ENCODE measurements around the gene MYO18A.

MYO18A gene

DNA sequence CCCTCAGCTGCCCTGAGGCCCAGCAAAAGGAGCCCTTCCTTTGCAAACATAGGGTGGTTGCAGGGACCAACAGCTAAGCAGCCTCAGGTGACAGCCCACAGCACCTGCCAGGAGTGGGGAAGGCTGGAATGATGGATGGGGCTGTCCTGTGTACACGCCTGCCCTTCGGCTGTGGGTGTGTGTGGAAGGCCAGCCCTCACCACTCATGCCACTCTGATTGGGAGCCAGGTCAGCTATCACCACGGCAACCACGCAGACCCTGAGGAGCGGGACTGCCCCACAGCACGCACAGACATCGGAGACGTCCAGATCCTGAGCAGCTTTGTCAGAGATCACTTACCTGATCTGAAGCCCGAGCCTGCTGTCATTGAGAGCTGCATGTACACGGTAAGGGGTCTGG lies 125.4 kb downstream of the MYO18A start:
- H3K4me3 ChIP-seq (ENCODE audit: low read depth, low read length) = no peak overlapping the region
- TF ChIP-seq, protein P1, sequence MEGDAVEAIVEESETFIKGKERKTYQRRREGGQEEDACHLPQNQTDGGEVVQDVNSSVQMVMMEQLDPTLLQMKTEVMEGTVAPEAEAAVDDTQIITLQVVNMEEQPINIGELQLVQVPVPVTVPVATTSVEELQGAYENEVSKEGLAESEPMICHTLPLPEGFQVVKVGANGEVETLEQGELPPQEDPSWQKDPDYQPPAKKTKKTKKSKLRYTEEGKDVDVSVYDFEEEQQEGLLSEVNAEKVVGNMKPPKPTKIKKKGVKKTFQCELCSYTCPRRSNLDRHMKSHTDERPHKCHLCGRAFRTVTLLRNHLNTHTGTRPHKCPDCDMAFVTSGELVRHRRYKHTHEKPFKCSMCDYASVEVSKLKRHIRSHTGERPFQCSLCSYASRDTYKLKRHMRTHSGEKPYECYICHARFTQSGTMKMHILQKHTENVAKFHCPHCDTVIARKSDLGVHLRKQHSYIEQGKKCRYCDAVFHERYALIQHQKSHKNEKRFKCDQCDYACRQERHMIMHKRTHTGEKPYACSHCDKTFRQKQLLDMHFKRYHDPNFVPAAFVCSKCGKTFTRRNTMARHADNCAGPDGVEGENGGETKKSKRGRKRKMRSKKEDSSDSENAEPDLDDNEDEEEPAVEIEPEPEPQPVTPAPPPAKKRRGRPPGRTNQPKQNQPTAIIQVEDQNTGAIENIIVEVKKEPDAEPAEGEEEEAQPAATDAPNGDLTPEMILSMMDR (conservative IDR thresholded peaks at IDR 0.05; ENCODE audit: low read depth, low read length) = no peak

DNA sequence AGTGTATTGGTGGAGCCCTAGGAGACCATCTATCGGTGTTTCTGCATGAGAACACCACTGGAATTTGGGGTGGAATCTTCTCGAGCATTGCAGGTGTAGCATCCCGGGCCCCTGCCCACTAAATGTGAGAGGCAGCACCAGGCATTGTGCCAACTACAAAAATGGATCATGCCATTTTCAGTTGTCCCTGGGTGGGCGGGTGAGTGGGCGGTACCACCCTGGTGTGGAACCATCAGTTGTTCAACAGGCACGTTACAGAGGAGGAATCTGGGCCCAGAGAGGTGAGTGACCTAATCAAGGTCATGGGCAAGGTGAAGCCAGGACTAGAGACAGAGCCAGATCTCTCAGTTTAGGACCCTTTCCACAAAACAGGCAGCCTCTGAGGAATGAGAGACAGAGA lies 128.5 kb downstream of the MYO18A start:
- no peak overlapping the region for H3K4me3 ChIP-seq (ENCODE audit: low read depth, low read length)
- TF ChIP-seq, protein P1 (conservative IDR thresholded peaks at IDR 0.05; ENCODE audit: low read depth, low read length) = no peak
- no peak for DNase-seq (ENCODE audit: low read depth)

More for the DNA sequence above, 125.4 kb downstream of the MYO18A start:
- no peak for DNase-seq (ENCODE audit: low read depth)

DNA sequence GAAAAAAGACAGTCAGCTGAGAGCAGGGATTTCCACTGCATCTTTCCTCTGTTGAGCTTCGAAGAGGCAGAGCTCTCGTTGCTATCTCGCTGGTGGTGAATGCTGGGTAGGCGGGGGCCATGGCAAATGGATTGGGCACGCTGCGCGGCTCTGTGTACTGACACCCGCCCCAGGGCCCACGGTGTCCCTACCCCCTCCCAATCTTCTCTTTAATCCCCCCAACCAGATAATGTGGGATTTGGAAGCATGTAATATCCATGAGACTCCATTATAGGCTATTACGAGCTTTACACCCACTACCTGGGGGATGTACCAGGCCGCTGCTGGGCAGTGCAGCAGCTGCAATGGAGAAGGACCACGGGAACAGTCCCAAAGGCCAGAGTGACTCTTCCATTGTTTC lies 129.0 kb downstream of the MYO18A start:
- no peak for DNase-seq (ENCODE audit: low read depth)
- H3K4me3 ChIP-seq (ENCODE audit: low read depth, low read length) = no peak overlapping the region
- TF ChIP-seq, protein P1 (conservative IDR thresholded peaks at IDR 0.05; ENCODE audit: low read depth, low read length) = no peak

DNA sequence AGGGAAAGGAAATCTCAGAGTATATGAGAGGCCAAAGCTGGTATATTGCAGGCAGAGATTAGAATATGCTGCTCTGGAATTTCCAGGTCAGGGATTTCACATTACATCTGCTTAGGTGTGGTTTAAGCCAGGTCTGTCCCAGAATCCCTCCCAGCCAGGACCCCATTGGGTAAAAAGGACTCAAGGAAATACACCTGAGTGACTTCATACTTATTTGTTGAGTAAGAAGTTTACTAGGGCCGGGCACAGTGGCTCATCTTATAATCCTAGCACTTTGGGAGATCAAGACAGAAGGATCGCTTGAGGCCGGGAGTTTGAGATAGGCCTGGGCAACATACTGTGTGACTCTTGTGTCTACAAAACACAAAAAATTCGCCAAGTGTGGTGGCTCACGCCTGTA lies 130.0 kb downstream of the MYO18A start:
- no peak for DNase-seq (ENCODE audit: low read depth)
- TF ChIP-seq, protein P1 (conservative IDR thresholded peaks at IDR 0.05; ENCODE audit: low read depth, low read length) = no peak
- H3K4me3 ChIP-seq (ENCODE audit: low read depth, low read length) = no peak overlapping the region

DNA sequence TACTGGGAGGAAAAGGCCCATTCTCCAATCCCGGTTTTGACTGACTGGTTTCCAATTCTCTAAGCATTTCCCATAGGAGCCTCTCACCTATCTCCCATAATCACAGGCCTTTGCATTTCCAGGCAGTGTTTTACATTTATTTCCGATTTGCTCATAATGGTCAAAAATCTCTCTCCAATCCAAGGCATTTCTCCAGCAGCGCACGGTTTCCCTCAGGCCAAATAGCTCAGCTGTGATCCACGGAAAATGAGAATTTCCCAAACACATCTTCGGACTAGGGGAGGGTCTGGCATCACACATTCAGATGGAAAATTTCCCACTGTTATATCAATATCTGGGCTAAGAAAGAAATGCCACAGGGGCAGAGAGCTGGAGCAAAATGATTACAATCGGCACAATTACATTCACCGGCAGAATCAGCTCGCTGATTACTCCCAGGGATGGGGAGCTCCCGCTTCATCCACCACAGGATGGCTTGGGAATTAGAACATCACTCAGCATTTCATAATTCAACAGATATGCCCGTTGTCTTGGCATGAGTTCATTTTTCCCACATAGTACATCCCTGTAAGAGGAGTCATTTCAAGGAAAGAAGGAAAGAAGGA lies 130.6 kb downstream of the MYO18A start:
- no peak for DNase-seq (ENCODE audit: low read depth)
- H3K4me3 ChIP-seq (ENCODE audit: low read depth, low read length) = no peak overlapping the region
- TF ChIP-seq, protein P1 (conservative IDR thresholded peaks at IDR 0.05; ENCODE audit: low read depth, low read length) = no peak

DNA sequence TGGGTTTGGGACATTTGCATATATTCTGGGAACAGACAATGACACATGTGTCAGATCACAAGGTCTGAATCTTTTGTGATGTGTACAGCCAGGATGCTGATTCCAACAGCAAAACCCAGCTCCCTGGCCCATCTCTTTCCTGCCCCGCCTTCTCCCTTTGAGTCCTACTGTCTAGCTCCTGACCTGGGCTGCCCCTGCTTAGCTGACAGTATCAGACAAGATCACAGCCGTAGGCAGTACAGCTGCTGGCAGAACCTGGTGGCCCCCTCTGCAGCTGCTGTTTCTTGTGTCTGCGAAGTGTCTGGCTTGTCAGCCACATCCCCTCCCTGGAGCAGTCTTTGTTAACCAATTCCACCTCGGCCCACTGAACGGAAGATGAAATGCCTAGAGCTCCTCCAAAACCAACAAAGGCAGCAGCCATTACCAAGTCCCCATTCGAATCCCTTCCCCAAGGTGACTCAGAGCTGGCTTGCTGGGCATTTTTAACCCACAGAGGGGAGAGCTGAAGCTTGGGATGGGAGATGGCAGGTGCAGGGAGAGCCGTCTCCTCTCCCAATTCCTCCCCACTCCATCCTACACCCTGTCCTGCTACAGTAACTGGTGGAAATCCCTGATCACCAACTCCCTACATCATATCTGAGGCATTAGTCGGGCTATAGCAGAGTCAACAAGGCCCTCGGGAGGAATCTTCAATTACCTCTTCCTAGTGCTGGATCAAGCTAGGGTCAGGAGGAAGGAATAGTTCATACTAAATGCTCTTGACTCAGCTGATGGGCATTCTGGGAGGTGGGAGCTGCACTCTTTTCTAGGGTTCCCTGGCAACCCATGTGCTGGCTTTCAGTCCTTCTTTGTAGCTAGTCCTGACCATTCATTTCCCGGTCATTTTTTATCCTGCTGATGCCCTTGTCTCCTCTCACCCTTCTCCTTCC lies 131.5 kb downstream of the MYO18A start:
- TF ChIP-seq, protein P1 (conservative IDR thresholded peaks at IDR 0.05; ENCODE audit: low read depth, low read length) = no peak
- H3K4me3 ChIP-seq (ENCODE audit: low read depth, low read length) = no peak overlapping the region
- DNase-seq (ENCODE audit: low read depth) = no peak

All from choroid plexus epithelial cell (primary cell).